GM23338 (cell line): ENCODE data around the gene CALY. TPM values are rescaled to one million over a fixed set of nuclear protein-coding genes. Genes with fewer than 3 reads are reported as not detected.

Source experiments
- ATAC-seq: fragments of 200-7000 bp; cut with Tn5 transposase; 3 replicates; pipeline ENCODE4 v1.9.1; 2020
- DNase-seq: peaks from one replicate; pipeline ENCODE4 v3.0.0-alpha.2; 2015; ENCODE audit warnings: low spot score
- H2AFZ ChIP-seq: fragments of 200-600 bp; sonication (generic); 2 replicates; pipeline ENCODE4 v1.8.0; 2016; ENCODE audit warnings: antibody characterized with exemption, mild to moderate bottlenecking, moderate library complexity
- H3F3A ChIP-seq: fragments of 200-600 bp; sonication (generic); replicated peaks from 2 replicates; pipeline ENCODE4 v1.8.0; 2017; ENCODE audit warnings: antibody characterized with exemption, mixed run types, low read depth
- H3K27ac ChIP-seq: fragments of 200-600 bp; sonication (generic); 2 replicates; pipeline ENCODE4 v1.6.1; 2016; ENCODE audit warnings: low read depth
- H3K27me3 ChIP-seq: fragments of 200-600 bp; sonication (generic); 2 replicates; pipeline ENCODE4 v1.8.0; 2016; ENCODE audit warnings: mild to moderate bottlenecking, mixed run types, moderate library complexity; ENCODE audit not compliant: insufficient read depth
- H3K36me3 ChIP-seq: fragments of 200-600 bp; sonication (generic); 2 replicates; pipeline ENCODE4 v1.8.0; 2016; ENCODE audit warnings: mild to moderate bottlenecking; ENCODE audit not compliant: insufficient read depth
- H3K4me1 ChIP-seq: fragments of 200-600 bp; sonication (generic); 2 replicates; pipeline ENCODE4 v1.8.0; 2016; ENCODE audit warnings: mild to moderate bottlenecking, moderate library complexity; ENCODE audit not compliant: insufficient read depth
- H3K4me2 ChIP-seq: fragments of 200-600 bp; sonication (generic); 2 replicates; pipeline ENCODE4 v1.7.1; 2017; ENCODE audit warnings: mixed run types
- H3K4me3 ChIP-seq: fragments of 200-600 bp; sonication (generic); 2 replicates; pipeline ENCODE4 v1.6.1; 2016; ENCODE audit warnings: mixed run types
- H3K79me2 ChIP-seq: fragments of 200-600 bp; sonication (generic); replicated peaks from 2 replicates; pipeline ENCODE4 v1.8.0; 2017; ENCODE audit warnings: mild to moderate bottlenecking; ENCODE audit not compliant: insufficient read depth
- H3K9me2 ChIP-seq: fragments of 200-600 bp; sonication (generic); 2 replicates; pipeline ENCODE4 v1.8.0; 2017; ENCODE audit not compliant: insufficient read depth
- H4K20me1 ChIP-seq: fragments of 200-600 bp; sonication (generic); replicated peaks from 2 replicates; pipeline ENCODE4 v1.8.0; 2017; ENCODE audit warnings: mild to moderate bottlenecking; ENCODE audit not compliant: insufficient read depth
- H3K27ac Mint-ChIP-seq: 2 replicates; pipeline ENCODE4 v1.8.0; 2020; ENCODE audit warnings: inconsistent platforms, mild to moderate bottlenecking, moderate library complexity, mixed read lengths
- H3K27me3 Mint-ChIP-seq: 3 replicates; pipeline ENCODE4 v1.8.0; 2022; ENCODE audit warnings: low read depth, mild to moderate bottlenecking, moderate library complexity, mixed read lengths, inconsistent platforms; ENCODE audit not compliant: insufficient read depth, poor library complexity
- H3K36me3 Mint-ChIP-seq: 3 replicates; pipeline ENCODE4 v1.8.0; 2021; ENCODE audit warnings: low read depth, mild to moderate bottlenecking, inconsistent platforms, moderate library complexity, mixed read lengths
- H3K4me1 Mint-ChIP-seq: 3 replicates; pipeline ENCODE4 v1.8.0; 2020; ENCODE audit warnings: mild to moderate bottlenecking, inconsistent platforms, mixed read lengths
- H3K4me3 Mint-ChIP-seq: 3 replicates; pipeline ENCODE4 v1.8.0; 2021; ENCODE audit warnings: moderate library complexity, mild to moderate bottlenecking, inconsistent platforms, mixed read lengths
- H3K9me3 Mint-ChIP-seq: 3 replicates; pipeline ENCODE4 v1.8.0; 2020; ENCODE audit warnings: moderate library complexity, mild to moderate bottlenecking, inconsistent platforms, mixed read lengths
- CREB1 ChIP-seq: fragments of 250-450 bp; sonication (Bioruptor Pico); IDR thresholded peaks from 2 replicates; pipeline ENCODE4 v1.5.0; 2020; ENCODE audit warnings: low read depth, mild to moderate bottlenecking, moderate library complexity
- CTCF ChIP-seq, 2 experiments: fragments of 200-600 bp in 1 of 2; sonication (generic) in 1 of 2; conservative IDR thresholded peaks; 2 replicates each; pipeline versions ENCODE4 v1.5.1 to v1.6.1; 2016 to 2017; ENCODE audit warnings: antibody characterized with exemption in 2 of 2, low read depth in 2 of 2, mild to moderate bottlenecking in 2 of 2, moderate library complexity in 1 of 2
- ETS1 ChIP-seq: IDR thresholded peaks from 2 replicates; pipeline ENCODE4 v1.6.1; 2016; ENCODE audit warnings: antibody characterized with exemption
- EZH2phosphoT487 ChIP-seq: fragments of 200-600 bp; sonication (generic); IDR thresholded peaks from one replicate; pipeline ENCODE4 v1.8.1; 2018; ENCODE audit warnings: antibody characterized with exemption; ENCODE audit not compliant: unreplicated experiment
- JUNB ChIP-seq: IDR thresholded peaks from one replicate; pipeline ENCODE4 v1.6.1; 2016; ENCODE audit warnings: antibody characterized with exemption; ENCODE audit not compliant: unreplicated experiment
- REST ChIP-seq: IDR thresholded peaks from one replicate; pipeline ENCODE4 v1.6.1; 2018; ENCODE audit warnings: antibody characterized with exemption; ENCODE audit not compliant: unreplicated experiment
- STAT1 ChIP-seq: IDR thresholded peaks from one replicate; pipeline ENCODE4 v1.6.1; 2016; ENCODE audit warnings: antibody characterized with exemption; ENCODE audit not compliant: unreplicated experiment
- ZNF114 ChIP-seq: fragments of 250-450 bp; sonication (Bioruptor Pico); IDR thresholded peaks from 2 replicates; pipeline ENCODE4 v1.5.0; 2020; ENCODE audit warnings: mild to moderate bottlenecking, moderate library complexity
- ZNF331 ChIP-seq: fragments of 250-450 bp; sonication (Bioruptor Pico); IDR thresholded peaks from 2 replicates; pipeline ENCODE4 v1.5.0; 2020; ENCODE audit warnings: low read depth, mild to moderate bottlenecking, moderate library complexity
- polyA plus RNA-seq: library from polyadenylated mRNA; unstranded; fragments of >200 nt; fragmentation: Nextera tagmentation; extraction: Ambion mirVana; gene quantifications from 2 replicates; pipeline ENCODE4 v1.2.1, GENCODE V29; 2016
- total RNA-seq: library from RNA; depleted of rRNA; stranded (reverse); fragments of >200 nt; shearing (Covaris generic); gene quantifications from 2 replicates; pipeline ENCODE4 v1.2.3, GENCODE V29; 2014

Gene CALY
- total and polyA plus RNA-seq, 2 experiments from 2014 or later, result 1.0 to 8.0 TPM

GRCh38 chr10:133385214-133385613 lies 48.5 kb upstream of the CALY start:
- Mint-ChIP-seq H3K4me1 (no peaks in the 10 kb centered on the region), H3K4me3 (no peak overlapping the region), H3K36me3 (0 out of 3 replicates have a peak, but pooled peaks cover 3% of the 10 kb centered on the region), H3K27ac (no peak overlapping the region), H3K9me3 (no peaks in the 10 kb centered on the region), H3K27me3 (no peaks in the 10 kb centered on the region)
- DNase-seq, result no peak
- H4K20me1 ChIP-seq, result no peaks in the 10 kb centered on the region
- H3F3A ChIP-seq, result no peaks in the 10 kb centered on the region
- no peaks in the 10 kb centered on the region for H3K79me2 ChIP-seq
- no peak overlapping the region for H2AFZ ChIP-seq
- no peaks in the 10 kb centered on the region for H3K4me1 ChIP-seq
- TF ChIP-seq CREB1 (CRISPR knock-in tag), result no peak
- TF ChIP-seq JUNB, result no peak
- no peak for TF ChIP-seq STAT1
- no peak for TF ChIP-seq ZNF331
- no peak overlapping the region for H3K4me3 ChIP-seq
- H3K36me3 ChIP-seq, result no peaks in the 10 kb centered on the region; the same call in 1 of the 2 replicates
- peaks cover 4% of the 10 kb centered on the region; the same call in 1 of the 2 replicates for H3K27me3 ChIP-seq
- H3K9me2 ChIP-seq, result no peaks in the 10 kb centered on the region
- ATAC-seq, result no peak
- H3K4me2 ChIP-seq, result no peak overlapping the region
- H3K27ac ChIP-seq, result no peak overlapping the region

- DNase-seq (no peak), ATAC-seq (no peak)
- Histone ChIP-seq H4K20me1 (no peaks in the 10 kb centered on the region), H3K4me1 (no peaks in the 10 kb centered on the region), H3K36me3 (no peaks in the 10 kb centered on the region; the same call in 1 of the 2 replicates), H3K27ac (no peak overlapping the region), H3K4me3 (no peak overlapping the region), H3K27me3 (peaks cover 10% of the 10 kb centered on the region; the same call in 1 of the 2 replicates), H3K79me2 (no peaks in the 10 kb centered on the region), H3F3A (no peaks in the 10 kb centered on the region), H3K4me2 (no peak overlapping the region), H3K9me2 (no peaks in the 10 kb centered on the region), H2AFZ (no peak overlapping the region)
- no peaks in the 10 kb centered on the region for H3K9me3 Mint-ChIP-seq
- H3K27ac Mint-ChIP-seq, result no peak overlapping the region
- no peaks in the 10 kb centered on the region for H3K27me3 Mint-ChIP-seq
- H3K4me3 Mint-ChIP-seq, result no peak overlapping the region
- no peaks in the 10 kb centered on the region for H3K4me1 Mint-ChIP-seq
- H3K36me3 Mint-ChIP-seq, result 0 out of 3 replicates have a peak, but pooled peaks cover 3% of the 10 kb centered on the region
- TF ChIP-seq CTCF (conservative IDR thresholded peaks at IDR 0.05; ENCODE audit: low read depth in 2 of 2), result no peak
- TF ChIP-seq JUNB, result no peak
- TF ChIP-seq ETS1, result no peak
- TF ChIP-seq STAT1, result no peak
- TF ChIP-seq EZH2phosphoT487, result no peak
- no peak for TF ChIP-seq REST
- TF ChIP-seq ZNF331, result no peak
- no peak for TF ChIP-seq ZNF114
These were observed 47.4 kb upstream of the CALY start for GRCh38 chr10:133384071-133384470.
